A673 (cell line): ENCODE data around the gene ERBIN.
"Not testable (repeated sequence)": the region's sequence is repeated elsewhere in the genome, so short reads cannot be mapped to it uniquely, and the experiment has no call there.

Source experiments
- EZH2 ChIP-seq: fragments of 200-600 bp; sonication (generic); IDR thresholded peaks from 2 replicates; pipeline ENCODE4 v1.6.1; 2017; ENCODE audit warnings: borderline replicate concordance, low read depth, mild to moderate bottlenecking, mixed read lengths, antibody characterized with exemption, low read length; ENCODE audit not compliant: poor library complexity, severe bottlenecking
- TF ChIP-seq, protein P1 (sequence below): fragments of 300-800, 200-600 bp; sonication (generic); conservative IDR thresholded peaks from 2 replicates; pipeline ENCODE4 v1.5.1; 2017; ENCODE audit warnings: low read depth, mild to moderate bottlenecking, antibody characterized with exemption, low read length, moderate library complexity, mixed read lengths

DNA sequence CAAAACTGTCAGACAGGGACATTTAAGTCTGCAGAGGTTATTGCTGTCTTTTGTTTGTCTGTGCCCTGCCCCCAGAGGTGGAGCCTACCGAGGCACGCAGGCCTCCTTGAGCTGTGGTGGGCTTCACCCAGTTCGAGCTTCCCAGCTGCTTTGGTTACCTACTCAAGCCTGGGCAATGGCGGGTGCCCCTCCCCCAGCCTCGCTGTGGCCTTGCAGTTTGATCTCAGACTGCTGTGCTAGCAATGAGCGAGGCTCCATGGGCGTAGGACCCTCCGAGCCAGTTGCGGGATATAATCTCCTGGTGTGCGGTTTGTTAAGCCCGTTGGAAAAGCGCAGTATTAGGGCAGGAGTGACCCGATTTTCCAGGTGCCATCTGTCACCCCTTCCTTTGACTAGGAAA lies 136.7 kb downstream of the ERBIN start:
- TF ChIP-seq, protein P1, sequence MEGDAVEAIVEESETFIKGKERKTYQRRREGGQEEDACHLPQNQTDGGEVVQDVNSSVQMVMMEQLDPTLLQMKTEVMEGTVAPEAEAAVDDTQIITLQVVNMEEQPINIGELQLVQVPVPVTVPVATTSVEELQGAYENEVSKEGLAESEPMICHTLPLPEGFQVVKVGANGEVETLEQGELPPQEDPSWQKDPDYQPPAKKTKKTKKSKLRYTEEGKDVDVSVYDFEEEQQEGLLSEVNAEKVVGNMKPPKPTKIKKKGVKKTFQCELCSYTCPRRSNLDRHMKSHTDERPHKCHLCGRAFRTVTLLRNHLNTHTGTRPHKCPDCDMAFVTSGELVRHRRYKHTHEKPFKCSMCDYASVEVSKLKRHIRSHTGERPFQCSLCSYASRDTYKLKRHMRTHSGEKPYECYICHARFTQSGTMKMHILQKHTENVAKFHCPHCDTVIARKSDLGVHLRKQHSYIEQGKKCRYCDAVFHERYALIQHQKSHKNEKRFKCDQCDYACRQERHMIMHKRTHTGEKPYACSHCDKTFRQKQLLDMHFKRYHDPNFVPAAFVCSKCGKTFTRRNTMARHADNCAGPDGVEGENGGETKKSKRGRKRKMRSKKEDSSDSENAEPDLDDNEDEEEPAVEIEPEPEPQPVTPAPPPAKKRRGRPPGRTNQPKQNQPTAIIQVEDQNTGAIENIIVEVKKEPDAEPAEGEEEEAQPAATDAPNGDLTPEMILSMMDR = not testable (repeated sequence)
- not testable (repeated sequence) for TF ChIP-seq EZH2
